Measurements from ENCODE around the gene HLA-DQB1.

Gene HLA-DQB1

GRCh38 chr6:32685603-32686002, 19.1 kb upstream of the HLA-DQB1 start:
- TF ChIP-seq MAX (IDR thresholded peaks at IDR 0.05), result no peak
- no peak for TF ChIP-seq TCF12 (IDR thresholded peaks at IDR 0.05; ENCODE audit: low read depth)
- no peak for TF ChIP-seq NFIC (IDR thresholded peaks at IDR 0.05)
- no peak for TF ChIP-seq REST (IDR thresholded peaks at IDR 0.05; ENCODE audit: low read depth)
- TF ChIP-seq EGR1 (IDR thresholded peaks at IDR 0.05), result no peak
- TF ChIP-seq EP300 (IDR thresholded peaks at IDR 0.05; ENCODE audit: borderline replicate concordance), result no peak
- TF ChIP-seq ZBTB7A (IDR thresholded peaks at IDR 0.05; ENCODE audit: low read depth), result no peak
- no peak for TF ChIP-seq FOXM1 (IDR thresholded peaks at IDR 0.05; ENCODE audit: borderline replicate concordance, low read depth)
- no peak for TF ChIP-seq TEAD4 (IDR thresholded peaks at IDR 0.05)
- no peak for TF ChIP-seq CEBPB (IDR thresholded peaks at IDR 0.05)
- no peak for TF ChIP-seq YY1 (IDR thresholded peaks at IDR 0.05; ENCODE audit: low read depth)
- no peak for TF ChIP-seq CREB1 (IDR thresholded peaks at IDR 0.05; ENCODE audit: low read depth)
- TF ChIP-seq USF1 (IDR thresholded peaks at IDR 0.05), result no peak
- no peak for TF ChIP-seq TAF1 (IDR thresholded peaks at IDR 0.05; ENCODE audit: low read depth)
- TF ChIP-seq RAD21 (IDR thresholded peaks at IDR 0.05; ENCODE audit: low read depth), result no peak

- no peak for TF ChIP-seq RAD21 (IDR thresholded peaks at IDR 0.05; ENCODE audit: low read depth)
Measured at GRCh38 chr6:32684246-32684645, 17.8 kb upstream of the HLA-DQB1 start.

- TF ChIP-seq YY1 (IDR thresholded peaks at IDR 0.05; ENCODE audit: low read depth) (no peak), TAF1 (IDR thresholded peaks at IDR 0.05; ENCODE audit: low read depth) (no peak), CREB1 (IDR thresholded peaks at IDR 0.05; ENCODE audit: low read depth) (no peak), FOXM1 (IDR thresholded peaks at IDR 0.05; ENCODE audit: borderline replicate concordance, low read depth) (no peak), NFIC (IDR thresholded peaks at IDR 0.05) (no peak), RAD21 (IDR thresholded peaks at IDR 0.05; ENCODE audit: low read depth) (no peak), REST (IDR thresholded peaks at IDR 0.05; ENCODE audit: low read depth) (no peak), USF1 (IDR thresholded peaks at IDR 0.05) (no peak), EP300 (IDR thresholded peaks at IDR 0.05; ENCODE audit: borderline replicate concordance) (no peak), CEBPB (IDR thresholded peaks at IDR 0.05) (no peak), MAX (IDR thresholded peaks at IDR 0.05) (no peak), EGR1 (IDR thresholded peaks at IDR 0.05) (no peak), ZBTB7A (IDR thresholded peaks at IDR 0.05; ENCODE audit: low read depth) (no peak), TEAD4 (IDR thresholded peaks at IDR 0.05) (no peak)
Measured at GRCh38 chr6:32680055-32680454, 13.6 kb upstream of the HLA-DQB1 start.

GRCh38 chr6:32679492-32679891, 13.0 kb upstream of the HLA-DQB1 start:
- TF ChIP-seq TCF12 (IDR thresholded peaks at IDR 0.05; ENCODE audit: low read depth) (no peak), RAD21 (IDR thresholded peaks at IDR 0.05; ENCODE audit: low read depth) (no peak), TAF1 (IDR thresholded peaks at IDR 0.05; ENCODE audit: low read depth) (no peak)

- TF ChIP-seq EGR1 (IDR thresholded peaks at IDR 0.05) (no peak), USF1 (IDR thresholded peaks at IDR 0.05) (no peak), ZBTB7A (IDR thresholded peaks at IDR 0.05; ENCODE audit: low read depth) (no peak), EP300 (IDR thresholded peaks at IDR 0.05; ENCODE audit: borderline replicate concordance) (no peak), YY1 (IDR thresholded peaks at IDR 0.05; ENCODE audit: low read depth) (no peak), TEAD4 (IDR thresholded peaks at IDR 0.05) (no peak), CEBPB (IDR thresholded peaks at IDR 0.05) (no peak), FOXM1 (IDR thresholded peaks at IDR 0.05; ENCODE audit: borderline replicate concordance, low read depth) (no peak), MAX (IDR thresholded peaks at IDR 0.05) (no peak), REST (IDR thresholded peaks at IDR 0.05; ENCODE audit: low read depth) (no peak), TCF12 (IDR thresholded peaks at IDR 0.05; ENCODE audit: low read depth) (no peak), RAD21 (IDR thresholded peaks at IDR 0.05; ENCODE audit: low read depth) (no peak), CREB1 (IDR thresholded peaks at IDR 0.05; ENCODE audit: low read depth) (no peak)
Measured at GRCh38 chr6:32669893-32670292, 3.4 kb upstream of the HLA-DQB1 start.
